Activated T-cell treated with anti-CD3 and anti-CD28 coated beads, Interleukin-2, amount 50 U/mL, for 72 hours (primary cell): ENCODE measurements around the gene CKB. TPM values are rescaled to one million over a fixed set of nuclear protein-coding genes. Genes with fewer than 3 reads are reported as not detected.

ENCODE experiments used
- ATAC-seq, 2 donors: fragments of 150-1000 bp; cut with Tn5 transposase; replicated peaks in 1 of 2; 2 replicates each; pipeline ENCODE4 v1.10.0; 2021; ENCODE audit warnings: moderate library complexity in 2 of 2, mild to moderate bottlenecking in 1 of 2
- DNase-seq, 2 donors: peaks; one replicate each; pipeline ENCODE4 v3.0.0; 2021 to 2022; ENCODE audit warnings: mixed read lengths in 1 of 2
- H3K27ac Mint-ChIP-seq: one replicate; pipeline ENCODE4 v1.8.0; 2022; ENCODE audit warnings: mild to moderate bottlenecking, moderate library complexity, mixed read lengths
- H3K27me3 Mint-ChIP-seq: one replicate; pipeline ENCODE4 v1.8.0; 2022; ENCODE audit warnings: low read depth, mixed read lengths
- H3K36me3 Mint-ChIP-seq, 2 donors: one replicate each; pipeline ENCODE4 v1.8.0; 2022; ENCODE audit warnings: mixed read lengths in 2 of 2, mild to moderate bottlenecking in 1 of 2; ENCODE audit not compliant: insufficient read depth in 2 of 2
- H3K4me1 Mint-ChIP-seq: one replicate; pipeline ENCODE4 v1.8.0; 2022; ENCODE audit warnings: low read depth, mixed read lengths
- H3K4me3 Mint-ChIP-seq, 2 donors: one replicate each; pipeline ENCODE4 v1.8.0; 2022; ENCODE audit warnings: mild to moderate bottlenecking in 2 of 2, mixed read lengths in 2 of 2, moderate library complexity in 2 of 2
- H3K9me3 Mint-ChIP-seq, 2 donors: one replicate each; pipeline ENCODE4 v1.8.0; 2022; ENCODE audit warnings: mixed read lengths in 2 of 2
- total RNA-seq, 2 donors: library from RNA; stranded (reverse); gene quantifications; one replicate each; pipeline ENCODE4 v1.2.3, GENCODE V29; 2022

Gene CKB
- total RNA-seq, 2 donors from 2014 or later = 7.0 to 9.5 TPM

DNA sequence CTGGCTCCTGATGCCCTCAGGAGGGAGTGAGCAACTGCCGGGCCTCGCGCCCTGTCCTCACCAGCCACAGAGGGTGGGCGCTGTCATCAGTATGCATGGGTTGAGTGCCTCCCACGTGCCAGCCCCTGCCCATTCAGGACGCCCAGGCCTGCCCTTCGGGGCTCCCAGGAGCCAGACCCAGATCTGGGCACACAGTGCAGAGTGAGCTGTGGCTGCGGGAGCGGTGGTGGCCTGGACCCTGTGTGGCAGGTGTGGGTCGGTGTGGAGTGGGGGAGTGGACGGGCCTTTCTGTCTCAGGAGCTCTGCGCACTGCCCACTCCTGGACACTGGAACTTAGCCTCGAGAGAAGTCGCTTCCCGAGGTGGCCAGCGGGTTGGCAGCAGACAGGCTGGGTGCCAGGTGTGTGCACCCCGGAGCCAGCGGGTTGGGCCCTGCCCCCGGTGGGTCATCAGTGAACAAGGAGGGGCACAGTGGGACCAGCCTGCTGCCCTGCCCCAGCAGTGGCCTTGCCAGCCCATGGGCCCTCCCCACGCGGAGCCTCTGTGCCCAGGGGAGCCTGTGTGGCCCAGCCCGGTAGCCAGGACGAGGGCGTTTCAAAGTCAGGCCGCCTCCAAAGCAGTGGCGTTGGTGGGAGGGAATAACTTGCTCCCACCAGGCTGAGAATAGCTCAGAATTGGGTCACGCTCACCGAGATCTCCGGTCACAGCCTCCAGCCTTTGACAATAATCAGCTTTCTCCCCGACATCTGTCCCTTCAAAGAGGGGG is 15.8 kb upstream of the CKB start:
- no peaks in the 10 kb centered on the region for H3K9me3 Mint-ChIP-seq
- no peak overlapping the region for H3K4me3 Mint-ChIP-seq
- H3K27me3 Mint-ChIP-seq = no peaks in the 10 kb centered on the region
- no peaks in the 10 kb centered on the region for H3K4me1 Mint-ChIP-seq
- ATAC-seq (no peak), DNase-seq (no peak)
- H3K36me3 Mint-ChIP-seq = no peaks in the 10 kb centered on the region
- H3K27ac Mint-ChIP-seq = no peak overlapping the region

DNA sequence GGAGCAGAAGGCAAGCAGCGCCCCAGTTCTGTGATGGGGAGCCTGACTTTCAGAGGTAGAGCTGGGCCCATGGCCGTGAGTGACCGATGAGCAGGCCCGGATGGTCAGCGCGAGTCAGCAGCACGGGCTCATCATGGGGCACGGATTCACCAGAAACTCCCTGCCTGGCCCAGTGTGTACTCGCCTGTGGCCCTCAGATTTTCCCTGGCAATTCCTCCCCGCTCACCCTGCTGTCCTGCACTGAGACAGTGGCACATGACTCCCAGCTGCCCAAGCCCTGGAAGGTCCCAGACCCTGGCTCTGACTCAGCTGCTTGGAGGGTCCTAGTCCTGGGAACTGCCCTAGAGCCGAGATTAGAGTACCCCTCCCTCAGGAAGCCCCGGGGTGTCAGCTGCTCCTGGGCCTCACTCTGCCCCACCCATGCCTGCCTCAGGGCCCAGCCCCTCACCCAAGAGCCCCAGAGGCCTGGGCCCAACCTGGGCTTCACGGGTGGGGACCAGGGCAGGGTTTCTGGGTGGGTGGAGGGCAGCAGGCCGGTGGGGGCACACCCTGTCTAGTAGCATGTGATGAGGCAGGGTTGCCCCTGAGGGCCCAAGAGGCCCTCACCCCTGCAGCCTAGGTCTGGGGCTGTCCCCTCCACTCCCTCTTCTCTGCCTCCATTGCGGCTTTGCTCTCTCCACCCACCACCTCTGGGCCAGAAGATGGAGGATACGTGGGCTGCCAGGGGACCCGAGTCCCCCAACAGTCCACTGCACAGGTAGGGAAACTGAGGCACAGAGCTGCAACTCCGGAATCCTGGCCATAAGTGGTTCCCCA is 14.8 kb upstream of the CKB start:
- no peaks in the 10 kb centered on the region for H3K9me3 Mint-ChIP-seq
- no peak overlapping the region for H3K4me3 Mint-ChIP-seq
- no peak overlapping the region for H3K27ac Mint-ChIP-seq
- DNase-seq (no peak), ATAC-seq (no peak)
- no peaks in the 10 kb centered on the region for H3K4me1 Mint-ChIP-seq
- H3K27me3 Mint-ChIP-seq = no peaks in the 10 kb centered on the region
- no peaks in the 10 kb centered on the region for H3K36me3 Mint-ChIP-seq

DNA sequence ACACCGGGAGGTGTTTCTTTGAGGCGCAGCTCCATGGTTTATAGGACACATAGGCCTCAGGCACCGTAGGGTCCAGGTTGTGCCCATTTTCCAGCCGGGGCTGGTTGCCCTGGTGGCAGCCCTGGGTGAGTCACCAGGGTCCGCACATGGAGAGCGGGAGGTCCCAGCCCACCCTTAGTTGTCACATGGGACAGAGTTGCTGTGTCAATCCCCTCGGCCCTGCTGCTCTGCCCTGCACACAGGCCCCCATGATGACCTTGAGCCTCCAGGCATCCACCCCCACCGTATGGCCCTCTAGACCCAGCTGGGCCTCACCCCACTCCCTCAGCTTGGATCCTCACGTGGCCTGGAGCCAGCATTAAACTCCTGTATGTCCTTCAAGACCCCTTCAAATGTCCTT is 14.1 kb upstream of the CKB start:
- Mint-ChIP-seq H3K4me1 (no peaks in the 10 kb centered on the region), H3K9me3 (no peaks in the 10 kb centered on the region), H3K4me3 (no peak overlapping the region), H3K36me3 (no peaks in the 10 kb centered on the region), H3K27me3 (no peaks in the 10 kb centered on the region), H3K27ac (no peak overlapping the region)
- DNase-seq (no peak), ATAC-seq (no peak)

DNA sequence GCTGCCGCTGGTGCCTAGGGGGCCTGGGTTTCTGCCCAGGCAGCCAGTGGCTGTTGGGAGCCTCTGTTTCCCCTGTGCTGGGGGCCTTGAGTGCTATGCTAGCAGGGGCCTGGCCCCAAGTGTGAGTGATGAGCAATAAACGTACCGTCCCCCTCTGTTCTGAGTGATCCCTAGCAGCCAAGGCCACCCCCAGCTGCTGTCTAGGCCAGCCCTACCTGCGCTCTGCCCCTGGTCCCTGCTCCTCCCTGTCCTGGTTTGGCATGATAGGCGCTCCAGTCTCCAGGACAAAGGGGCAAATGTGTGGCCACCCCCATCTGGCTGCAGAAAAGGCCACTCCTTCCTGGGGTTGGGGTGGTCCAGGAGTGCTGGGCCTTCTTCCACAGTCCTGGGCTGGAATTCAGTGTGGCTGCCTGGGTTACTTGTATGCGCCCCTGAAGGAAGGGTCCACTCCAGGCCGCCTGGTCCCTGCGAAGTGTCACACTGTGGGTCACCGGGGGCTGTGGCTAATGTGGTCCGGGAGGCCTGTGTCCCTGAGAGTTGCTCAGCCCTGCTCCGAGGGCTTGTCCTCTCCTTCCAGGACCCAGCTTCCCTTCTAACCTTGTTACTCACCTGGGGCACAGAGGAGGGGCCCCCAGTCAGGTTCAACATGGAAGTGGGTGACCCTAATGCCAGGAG is 13.4 kb upstream of the CKB start:
- Mint-ChIP-seq H3K9me3 (no peaks in the 10 kb centered on the region), H3K27me3 (no peaks in the 10 kb centered on the region), H3K36me3 (no peaks in the 10 kb centered on the region), H3K27ac (no peak overlapping the region), H3K4me1 (peaks cover 5% of the 10 kb centered on the region), H3K4me3 (no peak overlapping the region)
- ATAC-seq = no peak
- DNase-seq = no peak

DNA sequence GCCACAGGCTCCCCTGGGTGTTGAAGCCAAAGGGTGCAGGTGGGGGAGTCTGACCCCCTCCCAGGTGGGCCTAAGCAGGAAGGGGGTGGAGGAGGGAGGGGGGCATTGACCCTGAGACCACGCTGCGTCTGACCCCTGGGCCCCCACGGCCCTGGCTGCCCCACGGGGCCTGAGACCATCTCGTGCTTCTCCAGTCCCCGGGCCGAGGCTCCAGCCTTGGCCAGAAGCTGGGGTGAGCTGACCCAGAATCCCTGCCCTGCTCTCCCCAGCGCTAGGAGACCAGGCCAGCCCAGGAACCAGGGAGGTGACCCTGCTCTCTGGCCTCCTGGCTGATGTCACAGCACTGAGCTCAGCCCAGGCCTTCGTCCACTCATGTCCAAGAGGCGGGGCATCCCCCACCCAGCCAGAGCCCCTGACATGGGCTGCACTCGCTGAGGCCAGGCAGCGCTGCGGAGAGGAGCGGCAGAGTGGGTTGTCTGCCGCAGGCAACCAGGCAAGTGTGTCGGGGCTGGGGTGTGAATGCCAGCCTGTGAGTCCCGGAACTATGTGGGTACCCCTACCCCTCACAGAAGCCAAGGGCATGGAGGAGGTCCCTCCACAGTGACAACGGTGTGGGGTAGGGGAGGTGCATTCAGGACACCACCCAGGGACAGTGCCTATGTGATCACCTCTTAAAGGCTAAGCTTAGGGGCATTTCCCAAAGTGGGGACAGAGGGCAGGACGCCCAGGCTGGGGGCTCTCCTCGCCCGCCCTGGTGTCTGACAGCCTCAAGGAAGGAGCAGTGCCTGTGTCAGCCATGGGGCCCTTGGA is 12.7 kb upstream of the CKB start:
- ATAC-seq = no peak
- Mint-ChIP-seq H3K27me3 (no peaks in the 10 kb centered on the region), H3K27ac (no peak overlapping the region)

DNA sequence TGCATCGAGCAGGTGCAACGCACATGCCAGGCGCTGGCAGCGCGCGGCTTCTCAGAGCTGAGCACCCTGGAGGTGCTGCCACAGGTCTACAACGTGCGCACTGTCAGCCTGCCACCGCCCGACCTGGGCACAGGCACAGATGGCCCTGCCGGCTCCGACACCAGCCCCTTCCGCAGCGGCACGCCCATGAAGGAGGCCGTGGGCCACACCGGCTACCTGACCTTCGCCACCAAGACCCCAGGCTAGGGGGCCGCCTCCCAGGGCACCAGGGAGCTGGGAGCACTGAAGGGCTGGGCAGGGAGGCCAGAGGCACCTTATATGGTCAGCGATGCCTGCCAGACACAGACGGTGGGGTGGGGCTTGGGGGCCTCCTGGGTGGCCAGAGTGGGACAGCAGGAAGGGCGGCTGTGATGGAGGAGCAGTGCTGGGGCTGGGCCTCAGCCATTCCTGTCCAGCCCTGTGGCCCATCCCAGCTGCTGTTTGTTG is 12.0 kb upstream of the CKB start:
- Mint-ChIP-seq H3K4me1 (peaks cover 19% of the 10 kb centered on the region), H3K27me3 (no peaks in the 10 kb centered on the region), H3K27ac (no peak overlapping the region), H3K4me3 (no peak overlapping the region), H3K9me3 (no peaks in the 10 kb centered on the region), H3K36me3 (no peaks in the 10 kb centered on the region)
- DNase-seq (no peak), ATAC-seq (no peak)

More for the DNA sequence above, 12.7 kb upstream of the CKB start:
- no peaks in the 10 kb centered on the region for H3K9me3 Mint-ChIP-seq
- DNase-seq = no peak
- H3K4me1 Mint-ChIP-seq = peaks cover 13% of the 10 kb centered on the region
- H3K36me3 Mint-ChIP-seq = no peaks in the 10 kb centered on the region
- H3K4me3 Mint-ChIP-seq = no peak overlapping the region

DNA sequence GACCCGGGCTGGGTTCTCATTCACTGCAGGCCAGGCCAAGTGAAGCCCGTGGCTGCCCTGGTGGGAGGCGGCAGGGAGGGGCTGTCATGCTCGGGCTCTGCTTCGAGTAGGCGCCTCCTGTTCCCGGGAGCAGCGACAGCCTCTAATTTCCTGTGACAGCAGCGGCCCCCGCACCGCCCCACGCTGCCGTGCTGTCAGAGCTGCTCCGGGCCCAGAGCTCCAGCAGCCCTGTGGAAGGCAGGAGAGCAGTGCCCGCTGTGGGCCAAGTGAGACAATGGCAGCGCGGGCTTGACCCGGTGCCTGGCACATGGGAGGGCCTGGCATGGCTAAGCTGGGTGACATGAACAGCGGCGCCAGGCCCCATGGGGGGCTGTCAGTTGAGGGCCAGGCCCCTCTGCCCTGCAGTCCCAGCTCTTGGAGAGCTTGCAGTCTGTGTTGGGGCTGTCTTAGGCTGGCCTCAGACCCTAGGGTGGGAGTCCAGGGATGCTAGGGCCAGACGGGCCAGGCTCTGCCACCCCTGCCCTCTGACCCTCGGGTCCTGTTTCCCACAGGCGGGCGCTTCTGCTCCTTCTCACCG is 11.5 kb upstream of the CKB start:
- H3K4me3 Mint-ChIP-seq = no peak overlapping the region
- peaks cover 19% of the 10 kb centered on the region for H3K4me1 Mint-ChIP-seq

DNA sequence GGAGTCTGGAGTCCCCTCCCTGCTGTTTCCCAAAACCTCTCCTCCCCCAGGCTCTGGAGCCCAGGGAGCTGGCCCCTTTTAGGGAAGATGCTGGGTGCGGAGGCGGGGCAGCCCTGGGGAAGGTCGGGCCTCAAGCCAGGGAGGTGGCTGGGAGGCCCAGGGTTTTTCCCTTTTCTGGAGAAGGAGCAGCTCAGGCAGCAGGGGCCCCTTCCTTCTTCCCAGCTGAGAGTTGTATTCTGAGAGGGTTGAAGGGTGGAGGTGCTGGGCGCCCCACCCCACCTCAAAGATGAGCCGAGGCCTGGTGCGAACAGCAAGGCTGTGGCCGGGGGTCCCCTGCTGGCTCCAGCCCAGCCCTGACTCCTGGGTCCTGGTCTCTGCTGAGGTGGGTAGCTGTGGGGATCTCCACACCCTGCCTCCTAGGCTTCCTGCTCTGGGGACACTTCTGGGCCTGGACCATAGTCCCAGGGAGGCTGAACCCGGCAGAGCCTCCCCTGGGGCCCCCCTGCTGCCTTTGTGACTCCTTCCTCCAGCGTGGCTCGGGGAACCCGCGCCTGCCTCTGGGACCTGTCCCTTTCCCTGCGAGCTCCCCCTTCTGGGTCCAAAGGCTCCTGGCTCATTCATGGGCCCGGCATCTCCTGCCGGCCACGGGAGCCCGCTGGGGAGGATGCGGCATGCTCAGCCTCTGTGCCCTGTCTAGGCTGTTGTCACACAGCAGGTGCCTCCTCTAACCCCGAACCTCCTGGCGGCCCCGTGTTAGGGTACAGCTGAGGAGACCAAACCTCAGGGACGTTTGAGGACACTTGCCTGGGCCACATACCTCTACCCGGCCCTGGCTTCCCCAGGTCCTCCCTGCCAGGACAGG is 10.7 kb upstream of the CKB start:
- no peak for ATAC-seq

More for the DNA sequence above, 11.5 kb upstream of the CKB start:
- Mint-ChIP-seq H3K9me3 (no peaks in the 10 kb centered on the region), H3K27me3 (no peaks in the 10 kb centered on the region), H3K27ac (no peak overlapping the region), H3K36me3 (peaks cover 0 to 1% of the 10 kb centered on the region in 2 donors)
- DNase-seq = no peak
- no peak for ATAC-seq

DNA sequence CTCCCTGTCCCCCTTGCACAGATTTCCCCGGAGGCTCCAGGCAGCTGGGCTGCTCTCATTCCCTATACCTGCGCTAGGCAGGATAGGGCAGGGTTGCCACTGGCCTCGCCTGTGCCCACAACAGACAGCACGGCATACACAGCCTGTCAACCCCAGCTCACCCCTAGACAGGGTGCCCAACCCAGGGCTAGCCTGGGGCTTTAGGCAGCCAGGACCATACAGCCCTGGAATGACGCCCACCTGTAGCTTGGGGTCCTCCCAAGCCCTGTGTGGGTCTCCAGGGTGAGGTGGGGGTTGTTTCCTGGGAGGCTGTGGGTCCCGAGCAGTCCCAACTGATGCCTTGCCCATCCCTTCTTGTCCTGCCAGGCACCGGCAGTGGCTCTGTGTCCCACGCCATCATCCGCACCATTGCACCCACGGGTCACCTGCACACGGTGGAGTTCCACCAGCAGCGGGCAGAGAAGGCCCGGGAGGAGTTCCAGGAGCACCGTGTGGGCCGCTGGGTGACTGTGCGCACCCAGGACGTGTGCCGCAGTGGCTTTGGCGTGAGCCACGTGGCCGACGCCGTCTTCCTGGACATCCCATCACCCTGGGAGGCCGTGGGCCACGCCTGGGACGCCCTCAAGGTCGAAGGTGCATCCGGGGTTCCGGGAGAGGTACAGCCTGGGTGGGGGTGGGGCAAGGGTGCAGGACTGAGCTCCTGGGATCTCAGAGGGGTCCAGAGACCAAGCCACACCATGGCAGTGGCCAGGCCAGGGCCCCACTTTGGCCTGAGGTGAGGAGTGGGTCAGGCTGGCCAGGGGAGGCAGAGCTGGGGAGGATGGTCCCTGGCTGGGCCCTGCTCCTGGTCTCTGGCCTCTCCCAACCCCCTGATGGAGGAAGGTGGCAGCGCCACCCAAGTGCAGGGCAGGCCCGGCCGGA is 9.8 kb upstream of the CKB start:
- no peak for DNase-seq
- H3K9me3 Mint-ChIP-seq = no peaks in the 10 kb centered on the region
- ATAC-seq = no peak
- no peaks in the 10 kb centered on the region for H3K27me3 Mint-ChIP-seq
- H3K4me3 Mint-ChIP-seq = no peak overlapping the region
- no peak overlapping the region for H3K27ac Mint-ChIP-seq
- H3K4me1 Mint-ChIP-seq = peaks cover 31% of the 10 kb centered on the region
- H3K36me3 Mint-ChIP-seq = peaks cover 0 to 3% of the 10 kb centered on the region in 2 donors

More for the DNA sequence above, 10.7 kb upstream of the CKB start:
- DNase-seq = no peak
- Mint-ChIP-seq H3K27ac (no peak overlapping the region), H3K9me3 (no peaks in the 10 kb centered on the region), H3K27me3 (no peaks in the 10 kb centered on the region), H3K36me3 (peaks cover 0 to 3% of the 10 kb centered on the region in 2 donors), H3K4me3 (no peak overlapping the region), H3K4me1 (peaks cover 22% of the 10 kb centered on the region)

DNA sequence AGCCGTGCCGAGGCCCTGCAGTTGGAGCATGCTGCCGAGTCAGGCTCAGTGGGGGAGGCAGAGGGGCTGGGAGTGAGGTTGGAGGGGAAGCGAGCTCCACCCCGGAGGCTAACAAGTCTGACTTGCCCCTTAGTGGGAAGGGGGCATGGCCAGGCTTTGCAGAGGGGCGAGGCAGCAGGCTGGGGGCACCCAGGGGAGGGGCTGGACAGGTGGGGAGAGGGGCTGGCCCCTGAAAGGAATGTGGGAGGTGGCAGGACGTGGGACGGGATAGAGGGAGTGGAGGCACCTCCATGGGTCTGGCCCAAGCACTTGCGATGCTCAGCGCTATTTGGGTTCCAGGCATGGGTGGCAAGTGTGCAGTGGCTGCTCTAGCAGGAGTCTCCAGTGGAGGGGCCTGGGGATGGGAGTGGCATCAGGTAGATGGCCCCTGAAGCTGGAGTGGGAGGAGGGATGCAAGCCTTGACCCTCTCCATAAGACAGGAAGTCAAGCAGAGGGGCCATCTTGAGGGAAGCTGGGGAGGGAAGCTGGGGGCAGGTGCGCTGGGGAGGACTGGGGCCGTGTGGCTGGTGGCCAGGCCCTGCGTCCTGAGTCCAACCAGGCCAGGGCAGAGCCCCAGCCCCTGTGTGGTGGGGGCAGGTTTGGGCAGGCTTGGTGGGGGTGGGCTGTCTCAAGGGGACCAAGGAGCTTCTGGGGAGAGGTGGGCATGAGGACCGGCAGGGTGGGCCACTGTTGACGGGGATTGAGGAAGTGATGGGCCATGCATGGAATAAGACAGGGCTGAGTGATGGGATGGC is 9.0 kb upstream of the CKB start:
- peaks cover 0 to 3% of the 10 kb centered on the region in 2 donors for H3K36me3 Mint-ChIP-seq
- DNase-seq (no peak), ATAC-seq (no peak)
- peak overlapping the region in 1 of 2 donors; percentile 20 for H3K4me3 Mint-ChIP-seq
- no peaks in the 10 kb centered on the region for H3K27me3 Mint-ChIP-seq
- H3K4me1 Mint-ChIP-seq = peaks cover 37% of the 10 kb centered on the region
- H3K9me3 Mint-ChIP-seq = no peaks in the 10 kb centered on the region
- no peak overlapping the region for H3K27ac Mint-ChIP-seq
